Measurements from ENCODE around the gene POR.
"Not testable (repeated sequence)": the region's sequence is repeated elsewhere in the genome, so short reads cannot be mapped to it uniquely, and the experiment has no call there.

The POR gene

DNA sequence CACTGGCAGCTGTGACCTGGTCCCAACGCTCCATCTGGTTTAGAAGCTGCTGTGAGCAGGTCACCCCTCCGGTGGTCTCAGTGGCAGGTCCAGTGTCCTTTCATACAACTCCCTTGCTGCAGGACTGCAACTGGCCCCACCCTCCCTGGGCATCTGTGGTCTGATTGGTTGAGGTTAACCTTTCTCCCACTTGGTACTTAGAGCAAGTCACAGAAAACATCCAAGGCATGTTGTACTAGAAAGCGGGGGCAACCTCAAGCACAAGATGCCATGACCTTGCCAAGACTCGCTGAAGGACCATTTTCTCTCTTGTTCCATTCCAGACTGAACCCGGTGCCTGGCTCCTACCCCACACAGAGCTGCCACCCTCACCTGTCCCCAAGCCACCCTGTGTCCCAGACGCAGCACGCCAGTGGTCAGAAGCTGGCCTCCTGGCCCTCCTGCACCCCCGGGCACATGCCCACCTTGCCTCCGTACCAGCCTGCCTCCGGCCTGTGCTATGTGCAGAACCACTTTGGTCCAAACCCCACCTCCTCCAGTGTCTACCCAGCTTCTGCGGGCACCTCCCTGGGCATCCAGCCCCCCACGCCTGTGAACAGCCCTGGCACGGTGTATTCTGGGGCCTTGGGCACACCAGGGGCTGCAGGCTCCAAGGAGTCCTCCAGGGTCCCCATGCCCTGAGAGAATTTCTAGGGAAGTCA is 27.1 kb upstream of the POR start:
- no peak for DNase-seq

DNA sequence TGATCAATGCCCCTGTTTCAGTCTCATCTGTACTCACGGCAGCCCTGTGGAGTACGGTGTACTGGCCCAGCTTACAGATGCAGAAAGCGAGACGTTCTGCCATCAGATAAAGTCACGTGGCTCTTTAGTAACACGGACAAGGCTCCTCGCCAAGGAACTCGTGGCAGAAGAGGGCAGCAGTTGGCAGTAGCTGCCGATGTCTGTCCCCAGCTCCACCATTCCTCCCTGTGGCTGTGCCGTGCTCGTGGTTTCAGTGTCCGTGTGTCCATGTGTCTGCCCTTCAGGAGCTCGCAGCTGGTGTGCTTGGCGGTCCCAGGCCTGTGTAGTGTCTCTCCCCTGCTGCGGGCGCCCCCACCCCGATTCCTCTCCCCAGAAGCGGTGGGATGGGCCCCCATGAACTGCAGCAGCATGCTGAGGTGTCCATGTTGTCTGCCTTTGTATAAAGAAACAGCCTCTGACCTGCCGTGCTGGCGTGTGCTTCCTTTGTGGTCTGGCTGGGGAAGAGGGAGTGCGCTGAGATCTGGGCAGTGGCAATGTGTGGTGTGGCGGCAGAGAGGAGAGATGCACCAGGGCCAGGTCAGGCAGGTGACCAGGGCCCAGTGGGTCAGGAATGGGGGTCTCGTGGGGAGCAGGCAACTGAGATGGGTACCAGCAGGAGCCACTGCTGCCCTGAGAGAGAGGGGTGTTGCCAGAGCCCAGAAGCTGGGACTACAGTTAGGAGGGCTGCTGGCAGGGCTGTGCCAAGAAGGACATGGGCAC is 26.3 kb upstream of the POR start:
- DNase-seq = no peak

GRCh38 chr7:75889223-75889825 is 25.6 kb upstream of the POR start:
- no peak for DNase-seq

DNA sequence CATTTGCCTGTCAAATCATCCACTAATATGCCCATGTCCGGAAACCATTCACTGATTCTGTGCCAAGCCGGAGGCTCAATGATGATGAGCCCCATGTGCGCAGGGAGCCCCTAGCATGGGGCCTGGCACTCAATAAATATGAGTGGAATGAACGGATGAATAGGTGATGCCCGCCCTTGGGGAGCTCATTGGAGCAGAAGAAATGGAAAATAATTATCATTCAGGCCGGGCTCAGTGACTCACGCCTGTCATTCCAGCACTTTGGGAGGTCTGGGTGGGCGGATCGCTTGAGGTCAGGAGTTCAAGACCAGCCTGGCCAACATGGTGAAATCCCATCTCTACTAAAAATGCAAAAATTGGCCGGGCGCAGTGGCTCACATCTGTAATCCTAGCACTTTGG is 25.1 kb upstream of the POR start:
- DNase-seq = no peak

DNA sequence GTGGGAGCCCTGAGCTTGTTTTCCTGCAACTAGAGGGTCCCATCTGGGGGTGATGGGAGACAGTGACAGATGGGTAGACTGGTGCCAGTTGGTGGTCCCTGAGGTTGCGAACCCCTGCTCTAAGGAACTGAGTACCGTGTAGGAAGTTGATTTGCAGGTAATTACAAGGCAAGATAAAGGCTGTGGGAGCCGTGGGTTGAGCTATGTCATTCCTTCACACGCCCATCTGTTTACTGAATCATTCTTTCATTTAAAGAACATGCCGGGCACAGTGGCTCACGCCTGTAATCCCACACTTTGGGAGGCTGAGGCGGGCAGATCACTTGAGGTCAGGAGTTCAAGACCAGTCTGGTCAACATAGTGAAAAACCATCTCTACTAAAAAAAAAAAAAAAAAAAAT is 23.7 kb upstream of the POR start:
- DNase-seq = not testable (repeated sequence)

- no peak for DNase-seq
Measured at GRCh38 chr7:75891815-75892411, 23.0 kb upstream of the POR start.

GRCh38 chr7:75892634-75893272 is 22.2 kb upstream of the POR start:
- peak; percentile 72 for DNase-seq

GRCh38 chr7:75896803-75897327 is 18.1 kb upstream of the POR start:
- no peak for DNase-seq

- DNase-seq = no peak
Measured at GRCh38 chr7:75900617-75901315, 14.2 kb upstream of the POR start.

GRCh38 chr7:75905785-75906604 is 9.0 kb upstream of the POR start:
- DNase-seq = peak; percentile 90

GRCh38 chr7:75906991-75907667 is 7.8 kb upstream of the POR start:
- no peak for DNase-seq

- DNase-seq = not testable (repeated sequence)
Measured at GRCh38 chr7:75907668-75908039, 7.3 kb upstream of the POR start.

DNA sequence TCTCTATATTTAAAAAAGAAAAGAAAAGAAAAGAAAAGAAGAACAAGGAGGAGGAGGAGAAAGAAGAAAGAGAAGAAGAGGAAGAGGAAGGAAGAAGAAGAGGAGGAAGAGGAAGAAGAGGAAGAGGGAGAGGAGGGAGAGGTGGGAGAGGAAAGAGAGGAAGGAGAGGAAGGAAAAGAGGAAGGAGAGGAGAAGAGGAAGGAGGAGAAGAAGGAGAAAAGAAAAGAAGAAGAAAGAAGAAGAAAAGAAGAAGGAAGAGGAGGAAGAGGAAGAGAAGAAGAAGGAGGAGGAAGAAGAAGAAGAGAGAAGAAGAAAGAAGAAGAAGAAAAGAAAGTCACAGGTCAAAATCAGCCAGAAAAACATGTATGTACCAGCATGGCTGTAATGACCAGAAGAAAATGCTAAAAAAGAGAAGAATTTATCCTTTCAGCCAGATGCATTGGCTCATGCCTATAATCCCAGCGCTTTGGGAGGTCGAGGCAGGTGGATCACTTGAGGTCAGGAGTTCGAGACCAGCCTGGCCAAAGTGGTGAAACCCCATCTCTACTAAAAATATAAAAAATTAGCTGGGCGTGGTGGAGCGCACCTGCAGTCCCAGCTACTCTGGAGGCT is 5.3 kb upstream of the POR start:
- DNase-seq = no peak

DNA sequence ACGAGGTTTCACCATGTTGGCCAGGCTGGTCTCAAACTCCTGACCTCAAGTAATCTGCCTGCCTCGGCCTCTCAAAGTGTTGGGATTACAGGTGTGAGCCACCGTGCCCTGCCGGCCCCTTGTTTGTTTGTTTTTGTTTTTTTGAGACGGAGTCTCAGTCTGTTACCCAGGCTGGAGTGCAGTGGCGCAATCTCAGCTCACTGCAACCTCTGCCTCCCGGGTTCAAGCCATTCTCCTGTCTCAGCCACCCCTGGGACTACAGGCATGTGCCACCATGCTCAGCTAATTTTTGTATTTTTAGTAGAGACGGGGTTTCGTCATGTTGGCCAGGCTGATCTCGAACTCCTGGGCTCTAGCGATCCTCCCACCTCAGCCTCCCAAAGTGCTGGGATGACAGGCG is 3.8 kb upstream of the POR start:
- DNase-seq = not testable (repeated sequence)

DNA sequence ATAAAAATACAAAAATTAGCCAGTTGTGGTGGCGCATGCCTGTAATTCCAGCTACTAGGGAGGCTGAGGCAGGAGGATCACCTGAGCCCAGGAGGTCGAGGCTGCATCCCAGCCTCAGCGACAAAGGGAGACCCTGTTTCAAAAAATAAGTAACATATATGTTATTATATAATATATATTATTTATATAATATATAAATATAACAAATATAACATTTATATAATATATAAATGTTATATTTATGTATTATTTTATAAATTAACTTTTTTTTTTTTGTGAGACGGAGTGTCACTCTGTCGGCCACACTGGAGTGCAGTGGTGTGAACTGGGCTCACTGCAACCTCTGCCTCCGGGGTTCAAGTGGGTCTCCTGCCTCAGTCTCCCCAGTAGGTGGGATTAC is 1.5 kb upstream of the POR start:
- no peak for DNase-seq

DNA sequence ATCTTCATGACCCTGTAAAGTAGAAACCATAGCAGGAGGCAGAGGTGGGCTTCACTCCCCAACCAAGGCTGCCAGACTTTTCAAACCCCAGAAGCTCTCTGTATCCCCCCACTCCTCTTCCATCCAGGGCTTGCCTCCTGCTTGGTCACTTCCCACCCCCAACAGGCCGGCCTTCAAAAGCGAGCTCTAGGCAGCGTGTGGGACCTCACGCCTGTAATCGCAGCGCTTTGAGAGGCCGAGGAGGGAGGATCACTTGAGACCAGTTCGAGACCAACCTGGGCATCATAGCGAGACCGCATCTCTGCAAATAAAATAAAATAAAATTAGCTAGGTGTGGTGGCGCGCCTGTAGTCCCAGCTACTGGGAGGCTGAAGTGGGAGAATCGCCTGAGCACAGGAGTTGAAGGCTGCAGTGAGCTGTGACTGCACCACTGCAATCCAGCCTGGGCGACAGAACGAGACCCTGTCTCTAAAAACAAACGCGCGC is 743 bp upstream of the POR start:
- no peak for DNase-seq

GRCh38 chr7:75915416-75916156 is 631 bp downstream of the POR start:
- DNase-seq = no peak

GRCh38 chr7:75916259-75916658 is 1.3 kb downstream of the POR start:
- no peak for DNase-seq

Data from islet precursor cell (in vitro differentiated cells).